Fibroblast of lung (primary cell): ENCODE measurements around the gene CDCA4. TPM values are rescaled to one million over a fixed set of nuclear protein-coding genes. Genes with fewer than 3 reads are reported as not detected.

Experiments used
- DNase-seq, 2 donors: peaks; one replicate each; pipeline versions ENCODE4 v3.0.0 to v3.0.0-alpha.2; 2010; ENCODE audit warnings: low read depth in 2 of 2
- H2AFZ ChIP-seq: 2 replicates; pipeline ENCODE4 v1.5.1; 2012; ENCODE audit warnings: low read length, control low read depth, inconsistent platforms
- H3K27ac ChIP-seq: 2 replicates; pipeline ENCODE4 v1.5.1; 2011; ENCODE audit warnings: low read length, control low read depth; ENCODE audit not compliant: insufficient read depth
- H3K27me3 ChIP-seq: 2 replicates; pipeline ENCODE4 v1.5.1; 2011; ENCODE audit warnings: mild to moderate bottlenecking, low read length; ENCODE audit not compliant: control insufficient read depth, insufficient read depth
- H3K36me3 ChIP-seq: 2 replicates; pipeline ENCODE4 v1.5.1; 2011; ENCODE audit warnings: low read length; ENCODE audit not compliant: control insufficient read depth, insufficient read depth
- H3K4me1 ChIP-seq: 2 replicates; pipeline ENCODE4 v1.5.1; 2011; ENCODE audit warnings: low read length; ENCODE audit not compliant: control insufficient read depth, insufficient read depth; ENCODE audit errors: extremely low read depth
- H3K4me2 ChIP-seq: 2 replicates; pipeline ENCODE4 v1.5.1; 2011; ENCODE audit warnings: low read length, control low read depth; ENCODE audit not compliant: insufficient read depth; ENCODE audit errors: extremely low read depth
- H3K4me3 ChIP-seq, 4 experiments: fragments of 200-600 bp in 1 of 4; sonication (generic) in 1 of 4; replicated peaks in 1 of 4; 2 replicates each; pipeline ENCODE4 v1.5.1; 2011 to 2016; ENCODE audit warnings: low read length in 4 of 4, low read depth in 3 of 4, mild to moderate bottlenecking in 3 of 4, control low read depth in 2 of 4, inconsistent platforms in 1 of 4, mixed read lengths in 1 of 4; ENCODE audit not compliant: insufficient read depth in 1 of 4; ENCODE audit errors: control extremely low read depth in 1 of 4
- H3K79me2 ChIP-seq: 2 replicates; pipeline ENCODE4 v1.5.1; 2012; ENCODE audit warnings: mild to moderate bottlenecking, low read length, inconsistent platforms; ENCODE audit not compliant: control insufficient read depth, insufficient read depth
- H3K9ac ChIP-seq: 2 replicates; pipeline ENCODE4 v1.5.1; 2011; ENCODE audit warnings: mild to moderate bottlenecking, low read length, control low read depth; ENCODE audit not compliant: insufficient read depth
- H3K9me3 ChIP-seq: 2 replicates; pipeline ENCODE4 v1.5.1; 2012; ENCODE audit warnings: low read depth, low read length; ENCODE audit not compliant: control insufficient read depth, insufficient read depth
- H4K20me1 ChIP-seq: 2 replicates; pipeline ENCODE4 v1.5.1; 2011; ENCODE audit warnings: low read length; ENCODE audit not compliant: control insufficient read depth, insufficient read depth; ENCODE audit errors: extremely low read depth
- EZH2 ChIP-seq: IDR thresholded peaks from 2 replicates; pipeline ENCODE4 v1.5.1; 2012; ENCODE audit warnings: low read length, control low read depth, mild to moderate bottlenecking; ENCODE audit errors: missing control alignments
- polyA plus RNA-seq, 2 donors: library from polyadenylated mRNA; depleted of rRNA in 1 of 2; stranded (reverse) in 1 of 2; unstranded in 1 of 2; fragments of >200 nt; gene quantifications; 2 replicates each; pipeline ENCODE4 v1.2.1, GENCODE V29; 2011 to 2012; ENCODE audit warnings: missing spikeins in 1 of 2
- total RNA-seq: library from RNA; depleted of rRNA; stranded (reverse); fragments of >200 nt; gene quantifications from 2 replicates; pipeline ENCODE4 v1.2.1, GENCODE V29; 2014
- TF ChIP-seq, protein P1 (sequence below), 2 donors: IDR thresholded peaks in 1 of 2; conservative IDR thresholded peaks in 1 of 2; 1 replicate in 1 of 2; 2 replicates in 1 of 2; pipeline ENCODE4 v1.5.1; 2011 to 2012; ENCODE audit warnings: low read length in 2 of 2, control low read depth in 1 of 2, inconsistent platforms in 1 of 2, low read depth in 1 of 2, mild to moderate bottlenecking in 1 of 2

CDCA4 gene
- total and polyA plus RNA-seq, 2 donors (not counting 1 experiment from before 2014, with no cell fraction given), result 7.9 to 8.0 TPM

DNA sequence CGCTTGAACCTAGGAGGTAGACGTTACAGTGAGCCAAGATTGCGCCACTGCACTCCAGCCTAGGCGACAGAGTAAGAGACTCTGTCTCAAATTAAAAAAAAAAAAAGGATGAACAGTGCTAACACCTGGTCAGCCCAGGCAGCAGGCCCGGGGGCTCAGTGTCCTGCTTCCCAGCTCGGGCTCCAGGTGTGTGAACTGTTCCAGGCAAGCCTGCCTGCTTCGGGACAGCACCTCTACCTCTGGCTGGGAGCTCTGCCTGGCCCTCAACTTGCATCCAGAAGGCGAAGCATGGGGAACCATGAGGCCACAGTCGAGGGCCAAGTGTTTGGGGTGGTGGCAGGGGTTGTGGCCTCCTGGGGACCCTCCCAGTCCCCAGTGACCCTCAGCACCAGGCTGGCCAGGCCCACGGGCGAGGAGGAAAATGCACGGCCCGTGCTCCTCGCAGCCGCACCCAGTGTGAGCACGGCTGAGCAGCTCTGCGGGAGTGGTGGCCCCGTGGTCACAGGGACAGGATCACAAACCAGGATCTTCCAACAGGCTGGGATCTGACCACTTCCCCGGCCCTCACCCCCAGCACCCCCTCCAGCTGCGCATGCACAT is 15.5 kb downstream of the CDCA4 start:
- Histone ChIP-seq H2AFZ (no peak overlapping the region), H3K9me3 (no peaks in the 10 kb centered on the region), H3K79me2 (peaks cover 12% of the 10 kb centered on the region), H3K4me3 (no peak overlapping the region), H3K4me2 (no peak overlapping the region), H3K36me3 (peaks cover 8% of the 10 kb centered on the region), H3K27me3 (no peaks in the 10 kb centered on the region), H3K27ac (no peak overlapping the region), H3K9ac (no peak overlapping the region), H4K20me1 (no peaks in the 10 kb centered on the region), H3K4me1 (no peaks in the 10 kb centered on the region)
- no peak for DNase-seq
- TF ChIP-seq EZH2, result no peak
- TF ChIP-seq, protein P1, sequence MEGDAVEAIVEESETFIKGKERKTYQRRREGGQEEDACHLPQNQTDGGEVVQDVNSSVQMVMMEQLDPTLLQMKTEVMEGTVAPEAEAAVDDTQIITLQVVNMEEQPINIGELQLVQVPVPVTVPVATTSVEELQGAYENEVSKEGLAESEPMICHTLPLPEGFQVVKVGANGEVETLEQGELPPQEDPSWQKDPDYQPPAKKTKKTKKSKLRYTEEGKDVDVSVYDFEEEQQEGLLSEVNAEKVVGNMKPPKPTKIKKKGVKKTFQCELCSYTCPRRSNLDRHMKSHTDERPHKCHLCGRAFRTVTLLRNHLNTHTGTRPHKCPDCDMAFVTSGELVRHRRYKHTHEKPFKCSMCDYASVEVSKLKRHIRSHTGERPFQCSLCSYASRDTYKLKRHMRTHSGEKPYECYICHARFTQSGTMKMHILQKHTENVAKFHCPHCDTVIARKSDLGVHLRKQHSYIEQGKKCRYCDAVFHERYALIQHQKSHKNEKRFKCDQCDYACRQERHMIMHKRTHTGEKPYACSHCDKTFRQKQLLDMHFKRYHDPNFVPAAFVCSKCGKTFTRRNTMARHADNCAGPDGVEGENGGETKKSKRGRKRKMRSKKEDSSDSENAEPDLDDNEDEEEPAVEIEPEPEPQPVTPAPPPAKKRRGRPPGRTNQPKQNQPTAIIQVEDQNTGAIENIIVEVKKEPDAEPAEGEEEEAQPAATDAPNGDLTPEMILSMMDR (conservative IDR thresholded peaks at IDR 0.05 in 1 of 2, IDR thresholded peaks at IDR 0.05 in 1 of 2; ENCODE audit: low read depth in 1 of 2, low read length in 2 of 2), result no peak

GRCh38 chr14:104999361-104999760 is 21.5 kb downstream of the CDCA4 start:
- Histone ChIP-seq H2AFZ (no peak overlapping the region), H3K4me1 (no peaks in the 10 kb centered on the region), H3K27me3 (no peaks in the 10 kb centered on the region), H3K4me2 (no peak overlapping the region), H3K9me3 (no peaks in the 10 kb centered on the region), H3K9ac (no peak overlapping the region), H3K36me3 (peaks cover 4% of the 10 kb centered on the region), H3K27ac (no peak overlapping the region), H3K79me2 (no peaks in the 10 kb centered on the region), H4K20me1 (no peaks in the 10 kb centered on the region), H3K4me3 (no peak overlapping the region)
- DNase-seq, result no peak
- TF ChIP-seq, protein P1 (conservative IDR thresholded peaks at IDR 0.05 in 1 of 2, IDR thresholded peaks at IDR 0.05 in 1 of 2; ENCODE audit: low read depth in 1 of 2, low read length in 2 of 2), result no peak
- TF ChIP-seq EZH2, result no peak

- Histone ChIP-seq H3K36me3 (peaks cover 4% of the 10 kb centered on the region), H3K4me2 (no peak overlapping the region), H2AFZ (no peak overlapping the region), H3K79me2 (no peaks in the 10 kb centered on the region), H4K20me1 (no peaks in the 10 kb centered on the region), H3K4me1 (no peaks in the 10 kb centered on the region), H3K9ac (no peak overlapping the region), H3K9me3 (no peaks in the 10 kb centered on the region), H3K27ac (no peak overlapping the region), H3K4me3 (no peak overlapping the region), H3K27me3 (no peaks in the 10 kb centered on the region)
- TF ChIP-seq, protein P1 (conservative IDR thresholded peaks at IDR 0.05 in 1 of 2, IDR thresholded peaks at IDR 0.05 in 1 of 2; ENCODE audit: low read depth in 1 of 2, low read length in 2 of 2), result no peak
- TF ChIP-seq EZH2, result no peak
- no peak for DNase-seq
These were observed 22.1 kb downstream of the CDCA4 start for GRCh38 chr14:104998801-104999200.
